ENCODE data around the gene MTNR1A. TPM values are rescaled to one million over a fixed set of nuclear protein-coding genes. Genes with fewer than 3 reads are reported as not detected.

The MTNR1A gene
- total and polyA plus RNA-seq, 2 donors (not counting 3 experiments of a cell fraction or from before 2014, with no cell fraction given), result not detected

- Histone ChIP-seq H3K79me2 (ENCODE audit: control insufficient read depth, insufficient read depth, low read length) (no peaks in the 10 kb centered on the region), H4K20me1 (replicated peaks; ENCODE audit: control insufficient read depth, extremely low read depth, insufficient read depth, low read length) (no peaks in the 10 kb centered on the region), H3K9me1 (replicated peaks; ENCODE audit: control insufficient read depth, extremely low read depth, insufficient read depth, low read length) (no peaks in the 10 kb centered on the region), H3K4me1 (ENCODE audit: control insufficient read depth, extremely low read depth, insufficient read depth, low read length) (no peaks in the 10 kb centered on the region), H3K9ac (replicated peaks; ENCODE audit: extremely low read depth, insufficient read depth, low read length) (no peak overlapping the region), H2AFZ (ENCODE audit: low read depth, low read length) (no peak overlapping the region), H3K27ac (ENCODE audit: insufficient read depth, low read depth, low read length) (no peak overlapping the region), H3K9me3 (replicated peaks; ENCODE audit: control insufficient read depth, insufficient read depth, low read length) (peaks cover 2% of the 10 kb centered on the region), H3K27me3 (ENCODE audit: control insufficient read depth in 2 of 2, insufficient read depth in 2 of 2, low read length in 2 of 2) (no peaks in the 10 kb centered on the region), H3K36me3 (ENCODE audit: control insufficient read depth in 2 of 2, extremely low read depth in 1 of 2, insufficient read depth in 2 of 2, low read length in 2 of 2) (no peaks in the 10 kb centered on the region), H3K4me2 (ENCODE audit: insufficient read depth, low read length) (no peak overlapping the region), H3K4me3 (replicated peaks in 1 of 3; ENCODE audit: insufficient read depth in 1 of 3, low read depth in 1 of 3, low read length in 3 of 3) (no peak overlapping the region)
- FAIRE-seq (no peak), DNase-seq (ENCODE audit: low read depth, low spot score) (no peak)
- no peak for TF ChIP-seq POLR2A (IDR thresholded peaks at IDR 0.05; ENCODE audit: low read depth, low read length)
- TF ChIP-seq GATA2 (IDR thresholded peaks at IDR 0.05; ENCODE audit: insufficient read depth, insufficient read length, low read depth, low read length), result no peak
- no peak for TF ChIP-seq POLR2AphosphoS5 (IDR thresholded peaks at IDR 0.05; ENCODE audit: insufficient read depth, low read depth, low read length)
- no peak for TF ChIP-seq MYC (IDR thresholded peaks at IDR 0.05; ENCODE audit: low read depth, low read length)
- no peak for TF ChIP-seq JUN (IDR thresholded peaks at IDR 0.05; ENCODE audit: borderline replicate concordance, insufficient read depth, insufficient read length, low read depth)
- TF ChIP-seq CTCF (IDR thresholded peaks at IDR 0.05; ENCODE audit: extremely low read depth in 1 of 2, insufficient read depth in 1 of 2, low read depth in 1 of 2, low read length in 2 of 2), result no peak
- no peak for TF ChIP-seq FOS (IDR thresholded peaks at IDR 0.05; ENCODE audit: borderline replicate concordance, insufficient read depth, low read length)
- no peak for TF ChIP-seq EZH2 (IDR thresholded peaks at IDR 0.05; ENCODE audit: borderline replicate concordance, low read depth, low read length, severe bottlenecking)
- no peak for TF ChIP-seq MAX (IDR thresholded peaks at IDR 0.05; ENCODE audit: insufficient read depth, insufficient read length)
- BruUV-seq (replicated peaks), result no TSS peak
- intact Hi-C loops (cut with micrococcal nuclease) (no loop called here), dilution Hi-C loops (cut with MboI; ENCODE audit: extremely low pct_ligation_motif_present, low sequenced_read_pairs) (no loop called here)
- ChIA-PET CTCF (no interaction called here), POLR2A (no interaction called here)
These were observed 10.7 kb upstream of the MTNR1A start for GRCh38 chr4:186566068-186566467.

All from endothelial cell of umbilical vein (primary cell).